Measurements from ENCODE around the gene RAE1. TPM values are rescaled to one million over a fixed set of nuclear protein-coding genes. Genes with fewer than 3 reads are reported as not detected.

Gene RAE1
- total and polyA plus RNA-seq, 2 of the 4 experiments (the other 2 are of a cell fraction), result 32.8 to 80.5 TPM

GRCh38 chr20:57399587-57400155, 48.6 kb downstream of the RAE1 start:
- Histone ChIP-seq H3K14ac (replicated peaks; ENCODE audit: low read depth, low read length) (no peak overlapping the region), H3K27me3 (ENCODE audit: control insufficient read depth, insufficient read depth, low read length) (no peaks in the 10 kb centered on the region), H3K23ac (ENCODE audit: low read depth, low read length) (no peak overlapping the region), H4K91ac (ENCODE audit: insufficient read depth, low read depth, low read length) (no peak overlapping the region), H3K18ac (ENCODE audit: low read depth, low read length) (no peak overlapping the region), H3K9ac (ENCODE audit: low read depth, low read length) (no peak overlapping the region), H3K4ac (ENCODE audit: low read depth, low read length) (no peak overlapping the region), H4K8ac (ENCODE audit: low read depth in 2 of 2, low read length in 2 of 2) (no peak overlapping the region), H2AFZ (replicated peaks; ENCODE audit: low read length, poor library complexity) (no peak overlapping the region), H3K4me1 (ENCODE audit: control insufficient read depth, insufficient read depth, low read length) (peaks cover 6% of the 10 kb centered on the region; the same call in 1 of the 2 replicates), H2BK15ac (ENCODE audit: low read depth, low read length) (no peak overlapping the region), H3K36me3 (ENCODE audit: control insufficient read depth, insufficient read depth, low read length) (peaks cover 30% of the 10 kb centered on the region), H2BK5ac (ENCODE audit: low read depth, low read length, poor library complexity, severe bottlenecking) (no peak overlapping the region), H3K4me3 (ENCODE audit: insufficient read depth, low read depth, low read length) (no peak overlapping the region), H2BK20ac (ENCODE audit: low read depth, low read length) (no peak overlapping the region), H3K27ac (ENCODE audit: insufficient read depth, low read length) (no peak overlapping the region), H3K9me3 (ENCODE audit: control insufficient read depth, insufficient read depth, low read length) (no peaks in the 10 kb centered on the region), H3K56ac (ENCODE audit: extremely low read depth, insufficient read depth, low read length) (no peak overlapping the region), H2AK9ac (replicated peaks; ENCODE audit: low read depth, low read length, poor library complexity) (no peak overlapping the region), H4K5ac (ENCODE audit: low read depth, low read length) (no peak overlapping the region), H4K20me1 (ENCODE audit: insufficient read depth, low read length) (no peaks in the 10 kb centered on the region; the same call in 1 of the 2 replicates), H3K4me2 (ENCODE audit: low read depth, low read length) (no peak overlapping the region), H3K79me1 (ENCODE audit: low read depth in 1 of 2, low read length in 2 of 2) (peaks cover 0 to 3% of the 10 kb centered on the region in 2 experiments; a peak in 1 of 4 replicates), H2BK120ac (ENCODE audit: low read depth, low read length) (no peak overlapping the region), H2AK5ac (ENCODE audit: low read depth, low read length) (no peak overlapping the region), H3K9me1 (ENCODE audit: insufficient read depth, low read length) (no peaks in the 10 kb centered on the region)
- intact Hi-C loops (cut with micrococcal nuclease), result no loop called here
- in situ Hi-C loops (cut with MboI; ENCODE audit: low sequenced_read_pairs), result loop anchor here (25.0 kb wide), 1 partner anchor 1638 kb away; the partner anchor contains the start of genes ATP5F1E and PRELID3B
- DNase-seq (peak; percentile 16), ATAC-seq (ENCODE audit: low read depth) (no peak)
- ChIA-PET CTCF (no interaction called here), POLR2A (ENCODE audit: unreplicated experiment) (no interaction called here)
- WGBS, 2 experiments (ENCODE audit: extremely low coverage in 2 of 2, insufficient read length in 1 of 2), result 92% methylated on average over 5 of the region's 21 CpGs; no CpG with 5 or more reads in 1 of the 2 experiments
- no TSS peak for BruUV-seq (replicated peaks)
- dilution Hi-C loops (cut with HindIII; ENCODE audit: low sequenced_read_pairs, unreplicated experiment), result no loop called here
- TF ChIP-seq RFX5 (IDR thresholded peaks at IDR 0.05; ENCODE audit: low read depth, low read length) (no peak), ELK1 (IDR thresholded peaks at IDR 0.05; ENCODE audit: borderline replicate concordance, low read depth, low read length) (no peak), MXI1 (IDR thresholded peaks at IDR 0.05; ENCODE audit: borderline replicate concordance, low read depth, low read length) (no peak), RAD21 (IDR thresholded peaks at IDR 0.05; ENCODE audit: low read length) (no peak), POLR2A (IDR thresholded peaks at IDR 0.05; ENCODE audit: low read depth, low read length) (no peak), SMC3 (IDR thresholded peaks at IDR 0.05; ENCODE audit: low read depth, low read length) (no peak), CHD1 (IDR thresholded peaks at IDR 0.05; ENCODE audit: low read depth, low read length) (no peak), FOS (IDR thresholded peaks at IDR 0.05; ENCODE audit: low read depth, low read length) (no peak), CTCF (conservative IDR thresholded peaks at IDR 0.05; ENCODE audit: low read depth, low read length) (no peak), USF2 (IDR thresholded peaks at IDR 0.05; ENCODE audit: low read depth, low read length) (no peak), RCOR1 (IDR thresholded peaks at IDR 0.05; ENCODE audit: insufficient replicate concordance, low read length) (no peak), NFE2L2 (IDR thresholded peaks at IDR 0.05; ENCODE audit: low read depth, low read length) (no peak)

All from IMR-90 (cell line).